Bronchial epithelial cell (primary cell): Measurements from ENCODE around the gene C12orf43. TPM values are rescaled to one million over a fixed set of nuclear protein-coding genes. Genes with fewer than 3 reads are reported as not detected.

Experiments used
- DNase-seq: peaks from one replicate; pipeline ENCODE4 v3.0.0-alpha.2; 2010; ENCODE audit warnings: low read depth
- FAIRE-seq: peaks from 2 replicates; lab custom pipeline; 2011; peaks lifted over from hg19 to GRCh38; lab: Jason Lieb, UNC
- H3K27me3 ChIP-seq: 2 replicates; pipeline ENCODE4 v1.5.1; 2011; ENCODE audit warnings: low read length; ENCODE audit not compliant: control insufficient read depth, insufficient read depth
- H3K36me3 ChIP-seq: 2 replicates; pipeline ENCODE4 v1.5.1; 2011; ENCODE audit warnings: low read length; ENCODE audit not compliant: control insufficient read depth, insufficient read depth
- H3K4me3 ChIP-seq: 2 replicates; pipeline ENCODE4 v1.5.1; 2011; ENCODE audit warnings: mild to moderate bottlenecking, low read depth, low read length, control low read depth
- total RNA-seq: library from RNA; depleted of rRNA; stranded (reverse); fragments of >200 nt; gene quantifications from 2 replicates; pipeline ENCODE4 v1.2.1, GENCODE V29; 2014
- TF ChIP-seq, protein P1 (sequence below): IDR thresholded peaks from 2 replicates; pipeline ENCODE4 v1.5.1; 2011; ENCODE audit warnings: mild to moderate bottlenecking, moderate library complexity, low read length, control low read depth, inconsistent platforms; ENCODE audit not compliant: insufficient read depth, severe bottlenecking

Gene C12orf43
- total RNA-seq, 1 donor from 2014 or later = 6.3 TPM

DNA sequence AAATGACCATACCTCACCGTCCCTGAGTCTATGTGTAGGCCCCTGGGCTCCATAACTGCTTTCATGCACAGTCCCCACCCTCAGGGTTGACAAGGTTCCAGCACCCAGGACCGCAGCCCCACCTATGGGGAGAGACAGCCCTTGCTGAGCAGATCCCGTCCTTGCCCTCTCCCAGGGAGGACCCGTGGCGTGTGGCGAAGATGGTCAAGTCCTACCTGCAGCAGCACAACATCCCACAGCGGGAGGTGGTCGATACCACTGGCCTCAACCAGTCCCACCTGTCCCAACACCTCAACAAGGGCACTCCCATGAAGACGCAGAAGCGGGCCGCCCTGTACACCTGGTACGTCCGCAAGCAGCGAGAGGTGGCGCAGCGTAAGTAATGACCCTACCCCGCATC is 27.6 kb downstream of the C12orf43 start:
- no peak for FAIRE-seq

DNA sequence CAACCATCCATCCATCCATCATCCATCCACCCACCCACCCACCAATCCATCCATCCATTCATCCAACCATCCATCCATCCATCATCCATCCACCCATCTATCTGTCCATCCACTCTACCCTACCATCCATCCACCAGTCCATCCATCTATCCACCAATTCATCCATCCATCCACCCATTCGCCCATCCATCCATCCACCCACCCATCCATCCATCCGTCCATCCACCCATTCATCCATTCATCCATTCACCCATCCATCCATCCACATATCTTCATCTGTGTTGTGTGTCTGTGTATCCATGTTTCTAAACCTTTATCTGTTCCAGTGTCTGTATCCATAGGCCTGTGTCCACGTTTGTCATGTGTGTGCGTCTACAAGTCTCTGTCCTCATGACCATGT is 28.1 kb downstream of the C12orf43 start:
- FAIRE-seq (no peak), DNase-seq (no peak)
- no peak overlapping the region for H3K4me3 ChIP-seq
- TF ChIP-seq, protein P1, sequence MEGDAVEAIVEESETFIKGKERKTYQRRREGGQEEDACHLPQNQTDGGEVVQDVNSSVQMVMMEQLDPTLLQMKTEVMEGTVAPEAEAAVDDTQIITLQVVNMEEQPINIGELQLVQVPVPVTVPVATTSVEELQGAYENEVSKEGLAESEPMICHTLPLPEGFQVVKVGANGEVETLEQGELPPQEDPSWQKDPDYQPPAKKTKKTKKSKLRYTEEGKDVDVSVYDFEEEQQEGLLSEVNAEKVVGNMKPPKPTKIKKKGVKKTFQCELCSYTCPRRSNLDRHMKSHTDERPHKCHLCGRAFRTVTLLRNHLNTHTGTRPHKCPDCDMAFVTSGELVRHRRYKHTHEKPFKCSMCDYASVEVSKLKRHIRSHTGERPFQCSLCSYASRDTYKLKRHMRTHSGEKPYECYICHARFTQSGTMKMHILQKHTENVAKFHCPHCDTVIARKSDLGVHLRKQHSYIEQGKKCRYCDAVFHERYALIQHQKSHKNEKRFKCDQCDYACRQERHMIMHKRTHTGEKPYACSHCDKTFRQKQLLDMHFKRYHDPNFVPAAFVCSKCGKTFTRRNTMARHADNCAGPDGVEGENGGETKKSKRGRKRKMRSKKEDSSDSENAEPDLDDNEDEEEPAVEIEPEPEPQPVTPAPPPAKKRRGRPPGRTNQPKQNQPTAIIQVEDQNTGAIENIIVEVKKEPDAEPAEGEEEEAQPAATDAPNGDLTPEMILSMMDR = no peak
- H3K27me3 ChIP-seq = no peaks in the 10 kb centered on the region
- no peaks in the 10 kb centered on the region for H3K36me3 ChIP-seq

More for the DNA sequence above, 27.6 kb downstream of the C12orf43 start:
- no peak for DNase-seq
- Histone ChIP-seq H3K4me3 (no peak overlapping the region), H3K27me3 (no peaks in the 10 kb centered on the region), H3K36me3 (no peaks in the 10 kb centered on the region)
- TF ChIP-seq, protein P1 = no peak

DNA sequence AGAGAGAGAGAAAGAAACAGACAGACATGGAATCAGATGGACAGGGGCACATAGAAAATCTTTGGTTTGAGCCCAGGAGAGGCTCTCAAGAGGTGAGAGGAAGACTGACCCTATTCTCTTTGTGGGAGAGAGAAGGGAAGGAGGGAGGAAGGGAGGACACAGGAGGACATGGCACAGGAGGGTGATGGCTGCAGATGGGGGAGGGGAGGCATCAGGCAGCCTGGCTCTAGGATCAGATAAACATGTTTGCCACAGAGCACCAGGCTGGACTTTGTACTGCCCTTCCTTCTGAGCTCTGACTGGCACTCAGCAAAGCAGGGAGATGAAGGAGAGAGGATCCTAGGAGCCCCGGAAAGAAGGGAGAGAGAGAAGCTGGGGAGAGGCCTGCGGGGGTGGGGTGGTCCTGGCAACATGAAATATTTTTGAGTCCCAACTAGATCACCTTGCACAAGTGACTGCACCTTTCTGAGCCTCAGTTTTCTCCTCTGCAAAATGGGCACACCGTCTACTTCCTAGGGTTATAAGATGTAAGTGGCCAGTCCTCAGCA is 31.9 kb downstream of the C12orf43 start:
- Histone ChIP-seq H3K27me3 (no peaks in the 10 kb centered on the region), H3K4me3 (no peak overlapping the region), H3K36me3 (no peaks in the 10 kb centered on the region)
- TF ChIP-seq, protein P1 = no peak
- DNase-seq (no peak), FAIRE-seq (no peak)

DNA sequence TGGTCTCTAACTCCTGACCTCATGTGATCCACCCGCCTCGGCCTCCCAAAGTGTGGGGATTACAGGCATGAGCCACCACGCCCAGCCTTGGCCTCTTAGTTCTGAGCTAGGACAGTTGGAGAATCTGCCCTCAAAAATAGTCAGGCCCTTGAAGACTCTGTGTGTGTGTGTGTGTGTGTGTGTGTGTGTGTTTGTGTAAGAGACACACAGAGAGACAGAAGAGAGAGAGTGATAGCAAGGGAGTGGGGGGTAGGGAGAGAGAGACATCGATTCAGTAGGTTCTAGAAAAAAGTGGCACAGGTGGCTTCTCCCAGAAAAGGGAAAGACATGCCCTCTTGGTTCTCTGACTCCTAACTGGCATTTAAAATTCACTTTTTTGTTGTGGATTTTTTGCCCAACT is 32.5 kb downstream of the C12orf43 start:
- no peak for DNase-seq
- no peak overlapping the region for H3K4me3 ChIP-seq
- TF ChIP-seq, protein P1 = no peak
- H3K36me3 ChIP-seq = no peaks in the 10 kb centered on the region
- no peak for FAIRE-seq
- H3K27me3 ChIP-seq = no peaks in the 10 kb centered on the region

DNA sequence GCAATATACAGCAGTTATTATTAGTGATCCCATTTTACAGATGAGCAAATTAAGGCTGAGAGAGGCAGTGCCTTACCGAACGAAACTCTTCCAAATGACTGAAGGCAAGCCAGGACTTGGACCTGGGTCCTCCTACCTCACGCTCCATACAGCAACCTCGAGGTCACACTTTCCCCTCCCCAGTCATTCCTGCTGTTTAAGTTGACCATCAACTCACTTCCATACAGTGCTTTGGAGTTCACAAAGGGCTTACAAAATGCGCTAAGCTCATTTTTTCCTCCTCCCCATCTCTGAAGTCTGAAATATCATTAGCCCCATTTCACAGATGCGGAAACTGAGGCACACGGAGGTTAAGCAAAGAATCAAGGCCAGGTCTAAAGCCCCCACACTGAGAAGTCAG is 33.6 kb downstream of the C12orf43 start:
- no peak for DNase-seq
- FAIRE-seq = no peak
- H3K36me3 ChIP-seq = no peaks in the 10 kb centered on the region
- no peaks in the 10 kb centered on the region for H3K27me3 ChIP-seq
- TF ChIP-seq, protein P1 = no peak
- no peak overlapping the region for H3K4me3 ChIP-seq

DNA sequence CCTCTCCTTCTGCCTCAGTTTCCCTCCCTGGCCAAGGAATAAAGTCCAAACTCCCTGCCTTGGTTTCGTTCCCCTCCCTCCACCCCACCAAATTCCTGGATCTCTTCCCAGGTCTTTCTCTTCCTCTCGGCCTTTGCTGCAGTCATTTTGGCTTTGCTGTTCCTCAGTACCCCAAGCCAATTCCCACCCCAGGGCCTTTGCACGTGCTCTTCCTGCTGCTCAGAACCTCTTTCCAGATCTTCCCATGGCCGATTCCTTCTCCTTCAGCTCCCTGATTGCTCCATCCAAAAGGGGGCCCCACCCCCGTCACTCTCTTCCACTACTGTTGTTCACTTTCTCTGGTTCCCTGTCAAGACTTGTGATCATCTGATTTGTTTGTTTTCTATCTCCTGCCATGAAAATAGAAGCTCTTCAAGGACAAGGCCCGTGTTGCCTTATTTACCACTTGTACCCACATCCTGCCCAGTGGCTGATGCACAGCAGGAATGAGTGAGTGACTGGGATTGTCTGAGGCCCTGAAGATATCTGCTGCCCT is 34.8 kb downstream of the C12orf43 start:
- FAIRE-seq (no peak), DNase-seq (no peak)
- Histone ChIP-seq H3K27me3 (no peaks in the 10 kb centered on the region), H3K4me3 (no peak overlapping the region), H3K36me3 (no peaks in the 10 kb centered on the region)
- TF ChIP-seq, protein P1 = no peak
